ENCODE measurements around the gene POLR1B.
"Not testable (repeated sequence)": the region's sequence is repeated elsewhere in the genome, so short reads cannot be mapped to it uniquely, and the experiment has no call there.

Gene POLR1B

DNA sequence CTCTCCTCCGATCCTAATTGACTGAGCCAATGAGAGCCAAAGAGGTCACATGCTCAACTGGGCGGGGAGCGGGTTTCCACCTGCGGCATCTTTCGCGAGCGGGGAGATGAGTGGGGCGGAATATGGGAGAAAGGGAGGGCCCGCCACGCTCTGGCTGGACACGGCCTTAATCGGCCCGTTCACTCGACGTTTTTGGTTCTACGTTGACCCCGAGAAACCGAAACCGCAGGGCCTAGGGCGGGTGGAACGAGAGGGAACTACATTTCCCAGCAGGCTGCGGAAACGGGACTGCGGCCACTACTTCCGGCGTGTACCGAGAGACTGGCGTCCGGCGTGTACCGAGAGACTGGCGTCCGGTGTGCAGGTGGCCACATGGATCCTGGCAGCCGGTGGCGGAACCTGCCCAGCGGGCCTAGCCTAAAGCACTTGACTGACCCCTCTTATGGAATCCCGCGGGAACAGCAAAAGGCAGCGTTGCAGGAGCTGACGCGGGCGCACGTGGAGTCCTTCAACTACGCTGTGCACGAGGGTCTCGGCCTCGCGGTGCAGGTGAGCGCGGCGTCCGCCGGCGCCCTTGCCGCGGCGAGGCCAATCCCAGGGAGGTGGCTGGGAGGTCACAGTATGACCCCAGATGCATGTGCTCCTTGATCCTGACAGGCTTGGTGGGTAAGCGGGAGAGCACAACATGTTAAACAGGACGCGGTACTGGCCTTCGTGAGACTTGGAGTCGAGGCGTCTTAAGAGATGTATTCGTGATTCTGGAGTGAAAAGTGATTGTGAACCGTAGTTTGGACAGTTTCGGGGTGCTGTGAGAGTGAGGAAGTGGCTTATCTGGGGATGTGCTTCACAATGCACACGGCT is at the start of gene POLR1B:
TSS of gene POLR1B (plus strand) at position 343 of the 861 bp plus-strand sequence. CDS start at position 373, 30 bp downstream.
- peak; percentile 70 for DNase-seq (ENCODE audit: low read depth)

DNA sequence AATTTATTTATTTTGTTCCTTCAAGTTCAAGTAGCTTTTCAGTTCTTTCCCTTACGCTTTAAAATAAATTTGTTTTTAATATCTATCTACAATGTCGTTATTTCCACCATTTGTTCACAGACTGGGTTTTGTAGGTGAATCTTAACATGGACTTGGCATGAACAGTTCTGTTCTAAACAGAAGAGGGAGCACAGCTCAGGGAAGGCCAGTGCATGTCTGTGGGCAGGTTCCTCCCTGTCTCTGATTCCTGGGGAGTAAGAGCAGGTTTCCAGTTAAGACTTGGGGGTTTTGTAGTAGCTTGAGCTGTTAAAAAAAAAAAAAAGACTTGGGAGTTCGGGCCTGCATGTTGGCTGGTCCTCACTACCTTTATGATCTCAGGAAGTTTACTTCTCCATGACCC is 49.2 kb upstream of the POLR1B start:
- no peak for DNase-seq (ENCODE audit: low read depth)

GRCh38 chr2:112493858-112494648 is 48.2 kb upstream of the POLR1B start:
- DNase-seq (ENCODE audit: low read depth) = no peak

GRCh38 chr2:112494828-112495227 is 47.4 kb upstream of the POLR1B start:
- DNase-seq (ENCODE audit: low read depth) = no peak

DNA sequence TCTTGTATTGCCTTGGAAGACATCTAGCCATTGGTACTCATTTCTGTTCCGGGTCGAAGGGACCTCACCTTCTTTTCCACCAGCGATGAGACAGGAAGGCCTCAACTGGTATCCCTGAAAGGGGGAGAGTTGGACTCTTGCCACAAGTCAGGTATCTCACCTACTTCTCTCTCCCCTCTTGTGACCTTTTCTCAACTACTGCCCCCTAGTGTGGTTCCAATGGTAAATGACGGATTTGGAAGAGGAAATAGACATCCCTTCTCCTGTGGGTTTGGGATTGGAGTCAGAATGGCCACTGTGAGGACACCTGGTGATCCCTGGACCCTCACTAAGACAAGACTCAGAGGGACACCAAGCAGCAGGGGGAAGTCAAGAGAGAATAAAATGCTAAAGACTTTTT is 46.4 kb upstream of the POLR1B start:
- DNase-seq (ENCODE audit: low read depth) = not testable (repeated sequence)

- DNase-seq (ENCODE audit: low read depth) = not testable (repeated sequence)
These were observed 41.3 kb upstream of the POLR1B start for GRCh38 chr2:112500850-112501484.

GRCh38 chr2:112509239-112509998 is 32.8 kb upstream of the POLR1B start:
- DNase-seq (ENCODE audit: low read depth) = not testable (repeated sequence)

DNA sequence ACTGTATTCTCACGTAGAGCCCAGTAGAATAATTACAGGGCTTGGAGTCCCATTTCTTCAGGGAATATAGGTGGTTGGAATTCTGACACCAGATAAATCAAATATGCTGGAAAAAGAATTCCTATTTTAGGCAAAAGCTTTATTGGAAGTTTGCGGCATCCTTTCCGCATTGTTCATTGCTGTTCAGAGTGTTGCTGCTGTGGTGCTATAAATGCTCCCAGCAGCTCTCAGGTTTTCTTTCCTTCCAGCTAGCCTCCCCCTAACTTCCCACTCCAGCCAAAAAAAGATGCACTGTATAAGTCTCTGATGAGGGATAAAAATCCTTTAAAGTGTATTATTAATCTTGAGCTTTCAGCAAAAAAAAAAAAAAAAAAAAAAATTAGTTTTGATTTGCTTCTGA is 25.5 kb upstream of the POLR1B start:
- DNase-seq (ENCODE audit: low read depth) = no peak

GRCh38 chr2:112518807-112519206 is 23.5 kb upstream of the POLR1B start:
- DNase-seq (ENCODE audit: low read depth) = no peak

GRCh38 chr2:112519506-112519905 is 22.8 kb upstream of the POLR1B start:
- DNase-seq (ENCODE audit: low read depth) = no peak

DNA sequence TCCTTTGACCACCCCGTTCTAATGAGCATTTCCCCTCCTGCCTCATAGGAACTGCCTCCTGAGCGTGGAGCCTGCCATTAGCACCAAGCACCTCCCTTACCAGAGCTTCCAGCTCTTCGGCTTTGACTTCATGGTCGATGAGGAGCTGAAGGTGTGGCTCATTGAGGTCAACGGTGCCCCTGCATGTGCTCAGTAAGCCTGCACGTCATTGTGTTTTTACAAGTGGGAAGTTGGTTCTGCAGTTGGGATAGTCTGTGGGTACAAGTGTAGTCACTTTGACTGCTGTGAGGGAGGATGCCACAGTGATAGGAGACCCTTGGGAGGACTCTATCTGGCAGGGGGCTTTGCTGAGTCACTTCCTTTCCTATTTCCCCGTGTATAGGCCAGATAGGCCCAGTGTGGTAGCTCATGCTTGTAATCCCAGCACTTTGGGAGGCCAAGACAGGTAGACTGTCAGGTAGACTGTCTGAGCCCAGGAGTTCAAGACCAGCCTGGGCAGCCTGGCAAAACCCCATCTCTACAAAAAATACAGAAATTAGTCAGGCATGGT is 22.0 kb upstream of the POLR1B start:
- DNase-seq (ENCODE audit: low read depth) = no peak

GRCh38 chr2:112523291-112523777 is 18.9 kb upstream of the POLR1B start:
- DNase-seq (ENCODE audit: low read depth) = no peak

DNA sequence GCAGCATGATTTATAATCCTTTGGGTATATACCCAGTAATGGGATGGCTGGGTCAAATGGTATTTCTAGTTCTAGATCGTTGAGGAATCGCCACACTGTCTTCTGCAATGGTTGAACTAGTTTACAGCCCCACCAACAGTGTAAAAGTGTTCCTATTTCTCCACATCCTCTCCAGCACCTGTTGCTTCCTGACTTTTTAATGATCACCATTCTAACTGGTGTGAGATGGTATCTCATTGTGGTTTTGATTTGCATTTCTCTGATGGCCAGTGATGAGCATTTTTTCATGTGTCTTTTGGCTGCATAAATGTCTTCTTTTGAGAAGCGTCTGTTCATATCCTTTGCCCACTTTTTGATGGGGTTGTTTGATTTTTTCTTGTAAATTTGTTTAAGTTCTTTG is 18.0 kb upstream of the POLR1B start:
- not testable (repeated sequence) for DNase-seq (ENCODE audit: low read depth)

DNA sequence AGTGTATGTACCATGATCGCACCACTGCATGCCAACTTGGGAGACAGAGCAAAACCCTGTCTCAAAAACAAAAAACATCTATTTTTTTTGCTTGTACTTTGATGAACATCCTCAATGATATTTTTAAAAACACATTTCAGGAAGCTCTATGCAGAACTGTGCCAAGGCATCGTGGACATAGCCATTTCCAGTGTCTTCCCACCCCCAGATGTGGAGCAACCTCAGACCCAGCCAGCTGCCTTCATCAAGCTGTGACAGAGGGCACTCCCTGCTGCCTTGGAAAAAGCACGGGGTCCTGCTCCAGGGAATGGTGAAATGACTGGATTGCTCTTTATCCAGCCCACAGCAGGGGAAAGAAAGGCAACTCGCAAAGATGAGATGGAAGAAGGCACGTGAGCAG is 13.7 kb upstream of the POLR1B start:
- no peak for DNase-seq (ENCODE audit: low read depth)

DNA sequence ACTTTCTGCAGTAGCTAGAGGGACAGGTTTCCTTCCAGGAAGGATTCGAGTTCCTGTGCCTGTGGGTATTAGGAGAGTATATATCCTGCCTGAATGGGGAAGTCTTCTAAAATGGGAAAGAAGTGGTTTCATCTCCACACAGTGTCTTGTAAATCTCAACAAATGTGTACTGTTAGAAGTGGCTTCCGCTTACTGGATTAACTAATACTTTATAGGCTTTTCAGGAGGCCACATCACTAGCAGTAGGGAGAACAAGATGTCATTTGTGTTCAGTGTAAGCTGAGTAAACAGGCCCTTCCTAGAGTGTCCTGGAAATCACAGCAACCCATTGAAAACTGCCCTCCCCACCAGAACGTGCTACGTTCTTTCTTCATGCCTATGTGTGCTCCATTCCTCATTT is 12.5 kb upstream of the POLR1B start:
- no peak for DNase-seq (ENCODE audit: low read depth)

- DNase-seq (ENCODE audit: low read depth) = no peak
These were observed 11.5 kb upstream of the POLR1B start for GRCh38 chr2:112530728-112531127.

DNA sequence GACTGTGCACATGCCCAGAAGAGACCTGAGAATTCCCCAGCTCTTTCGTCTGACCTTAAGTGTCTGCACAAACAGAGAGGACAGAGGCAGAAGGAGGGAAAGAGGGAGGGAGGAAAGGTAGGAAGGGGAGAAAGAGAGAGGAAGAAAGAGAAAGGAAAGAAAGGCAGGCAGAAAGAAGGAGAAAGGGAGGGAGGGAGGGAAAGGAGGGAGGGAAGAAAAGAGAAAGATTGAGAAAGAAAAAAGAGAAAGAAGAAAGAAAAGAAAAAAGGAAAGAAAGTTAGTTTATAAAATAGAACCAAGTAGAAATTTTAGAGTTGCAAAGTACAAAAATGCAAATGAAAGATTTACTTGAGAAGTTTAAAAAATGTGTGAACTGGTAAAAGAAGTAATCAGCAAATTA is 7.4 kb upstream of the POLR1B start:
- DNase-seq (ENCODE audit: low read depth) = no peak

GRCh38 chr2:112536665-112537064 is 5.6 kb upstream of the POLR1B start:
- DNase-seq (ENCODE audit: low read depth) = not testable (repeated sequence)

DNA sequence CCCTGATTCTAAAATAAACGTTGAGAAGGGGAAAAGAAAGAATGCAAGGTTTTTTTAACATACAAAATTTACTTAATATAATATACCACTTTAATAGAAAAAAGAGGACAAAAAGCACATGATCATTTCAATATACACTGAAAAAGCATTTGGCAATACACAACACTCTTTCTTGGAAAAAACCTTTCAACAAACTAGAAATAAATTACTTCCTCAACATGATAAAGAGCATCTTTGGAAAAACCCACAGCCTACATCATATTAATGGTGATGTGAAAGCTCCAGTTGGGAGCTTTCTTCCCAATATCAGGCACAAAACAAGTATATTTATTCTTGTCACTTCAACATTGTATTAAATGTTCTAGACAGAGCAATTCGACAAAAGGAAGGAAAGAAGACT is 3.0 kb upstream of the POLR1B start:
- DNase-seq (ENCODE audit: low read depth) = no peak

DNA sequence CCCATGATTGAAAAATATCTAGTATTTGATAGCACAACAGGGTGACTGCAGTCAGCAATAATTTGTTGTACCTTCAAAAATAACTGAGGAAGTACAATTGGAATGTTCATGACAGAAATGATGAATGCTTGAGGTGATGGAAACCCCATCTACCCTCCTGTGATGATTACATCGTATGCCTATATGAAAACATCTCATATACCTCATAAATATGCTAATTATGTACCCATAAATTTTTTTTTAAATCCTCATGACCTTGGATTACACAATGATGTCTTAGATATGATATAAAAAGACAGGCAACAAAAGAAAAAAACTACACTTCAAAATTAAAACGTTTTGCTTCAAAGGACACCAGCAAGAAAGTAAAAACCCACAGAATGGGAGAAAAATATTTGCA is 1.4 kb upstream of the POLR1B start:
- DNase-seq (ENCODE audit: low read depth) = no peak

DNA sequence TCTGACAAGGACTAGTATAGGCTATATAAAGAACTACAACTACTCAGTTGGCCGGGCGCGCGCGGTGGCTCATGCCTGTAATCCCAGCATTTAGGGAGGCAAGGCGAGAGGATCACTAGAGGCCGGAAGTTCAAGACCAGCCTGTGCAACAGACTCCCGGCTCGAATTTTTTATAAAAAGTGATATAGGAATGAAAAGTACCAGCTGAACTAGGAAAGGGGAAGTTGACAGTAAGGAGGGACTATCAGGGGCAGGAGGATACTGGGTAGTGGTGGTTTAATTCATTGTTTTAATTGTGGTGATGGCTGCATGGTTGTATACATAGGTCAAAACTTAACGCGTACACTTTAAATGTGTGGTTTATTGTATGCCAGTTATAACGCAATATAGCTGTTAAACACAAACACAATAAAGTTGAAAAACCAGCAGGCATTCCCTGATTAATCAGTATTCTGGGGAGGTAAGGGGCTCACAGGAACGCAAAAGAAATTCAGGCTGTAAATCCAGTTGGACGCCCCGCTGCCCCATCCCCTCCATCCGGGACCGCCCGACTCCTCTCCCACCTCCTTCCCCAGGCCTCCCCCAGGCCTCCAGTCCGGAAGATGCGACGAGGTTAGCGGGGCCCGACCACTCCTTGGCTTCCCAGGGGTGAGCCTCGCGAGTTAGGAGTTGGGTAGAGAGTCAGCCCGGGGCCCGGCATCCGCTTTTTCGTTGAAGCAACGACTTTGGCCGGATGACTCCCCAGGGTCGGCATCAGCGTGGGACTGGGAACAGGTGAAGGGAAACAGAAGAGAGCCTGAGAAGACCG is 746 bp upstream of the POLR1B start:
- peak; percentile 66 for DNase-seq (ENCODE audit: low read depth)
